Neutrophil (primary cell): ENCODE data around the gene NOL9.

Source experiments
- H3K27ac ChIP-seq: fragments of 200-600 bp; sonication (generic); 2 replicates; pipeline ENCODE4 v1.5.1; 2016; ENCODE audit warnings: mild to moderate bottlenecking, moderate library complexity
- H3K27me3 ChIP-seq: fragments of 200-600 bp; sonication (generic); 2 replicates; pipeline ENCODE4 v1.6.0; 2016; ENCODE audit warnings: mild to moderate bottlenecking
- H3K36me3 ChIP-seq: fragments of 200-600 bp; sonication (generic); 2 replicates; pipeline ENCODE4 v1.5.1; 2017
- H3K4me1 ChIP-seq, 2 experiments: fragments of 200-600 bp in 1 of 2; sonication (generic) in 1 of 2; 1 replicate in 1 of 2; 2 replicates in 1 of 2; pipeline versions ENCODE4 v1.5.1 to v1.6.1; 2013 to 2016; ENCODE audit warnings: low read depth in 1 of 2, low read length in 1 of 2, mild to moderate bottlenecking in 1 of 2, moderate library complexity in 1 of 2; ENCODE audit not compliant: control insufficient read depth in 1 of 2, insufficient read depth in 1 of 2
- H3K4me3 ChIP-seq, 2 experiments: fragments of 200-600 bp in 1 of 2; sonication (generic) in 1 of 2; 1 replicate in 1 of 2; 2 replicates in 1 of 2; pipeline ENCODE4 v1.5.1; 2013 to 2016; ENCODE audit warnings: low read depth in 1 of 2, low read length in 1 of 2, mild to moderate bottlenecking in 1 of 2, moderate library complexity in 1 of 2
- H3K9me3 ChIP-seq: fragments of 200-600 bp; sonication (generic); 2 replicates; pipeline ENCODE4 v1.5.1; 2016
- CTCF ChIP-seq: fragments of 200-600 bp; sonication (generic); IDR thresholded peaks from 2 replicates; pipeline ENCODE4 v1.5.1; 2016; ENCODE audit warnings: antibody characterized with exemption

The NOL9 gene

GRCh38 chr1:6508154-6508815 is 46.0 kb downstream of the NOL9 start:
- H3K36me3 ChIP-seq, result no peaks in the 10 kb centered on the region
- no peak for TF ChIP-seq CTCF
- H3K4me1 ChIP-seq, result no peaks in the 10 kb centered on the region
- H3K4me3 ChIP-seq, result no peak overlapping the region
- no peak overlapping the region for H3K27ac ChIP-seq
- peaks cover 8% of the 10 kb centered on the region for H3K27me3 ChIP-seq
- H3K9me3 ChIP-seq, result no peaks in the 10 kb centered on the region

GRCh38 chr1:6507461-6507911 is 46.8 kb downstream of the NOL9 start:
- peaks cover 8% of the 10 kb centered on the region for H3K27me3 ChIP-seq
- H3K9me3 ChIP-seq, result no peaks in the 10 kb centered on the region
- no peak for TF ChIP-seq CTCF
- H3K36me3 ChIP-seq, result no peaks in the 10 kb centered on the region
- no peak overlapping the region for H3K4me3 ChIP-seq
- no peak overlapping the region for H3K27ac ChIP-seq
- no peaks in the 10 kb centered on the region for H3K4me1 ChIP-seq

- Histone ChIP-seq H3K4me3 (no peak overlapping the region), H3K36me3 (no peaks in the 10 kb centered on the region), H3K9me3 (no peaks in the 10 kb centered on the region), H3K4me1 (no peaks in the 10 kb centered on the region), H3K27me3 (peaks cover 8% of the 10 kb centered on the region), H3K27ac (no peak overlapping the region)
- TF ChIP-seq CTCF, result no peak
Measured at GRCh38 chr1:6507037-6507428, 47.3 kb downstream of the NOL9 start.

- no peaks in the 10 kb centered on the region for H3K36me3 ChIP-seq
- H3K4me1 ChIP-seq, result no peaks in the 10 kb centered on the region
- peaks cover 14% of the 10 kb centered on the region for H3K27me3 ChIP-seq
Measured at GRCh38 chr1:6506210-6507036, 47.9 kb downstream of the NOL9 start.

More at GRCh38 chr1:6506210-6507036, 47.9 kb downstream of the NOL9 start:
- TF ChIP-seq CTCF, result no peak
- no peaks in the 10 kb centered on the region for H3K9me3 ChIP-seq
- H3K27ac ChIP-seq, result no peak overlapping the region
- H3K4me3 ChIP-seq, result no peak overlapping the region
